AG09309 (cell line): ENCODE measurements around the gene KRTCAP2.
A peak's percentile ranks its signal among the peaks of the same experiment; 100 is the strongest.
"Not testable (repeated sequence)": the region's sequence is repeated elsewhere in the genome, so short reads cannot be mapped to it uniquely, and the experiment has no call there.

Experiments used
- DNase-seq: peaks from one replicate; pipeline ENCODE4 v3.0.0-alpha.2; 2010; ENCODE audit warnings: low read depth
- H3K4me3 ChIP-seq: 2 replicates; pipeline ENCODE4 v1.5.1; 2011; ENCODE audit warnings: mild to moderate bottlenecking, low read depth, low read length, moderate library complexity; ENCODE audit not compliant: control insufficient read depth
- TF ChIP-seq, protein P1 (sequence below): IDR thresholded peaks from 2 replicates; pipeline ENCODE4 v1.5.1; 2011; ENCODE audit warnings: mild to moderate bottlenecking, low read depth, low read length, inconsistent platforms; ENCODE audit not compliant: insufficient read depth, control insufficient read depth; ENCODE audit errors: missing control alignments

The KRTCAP2 gene

DNA sequence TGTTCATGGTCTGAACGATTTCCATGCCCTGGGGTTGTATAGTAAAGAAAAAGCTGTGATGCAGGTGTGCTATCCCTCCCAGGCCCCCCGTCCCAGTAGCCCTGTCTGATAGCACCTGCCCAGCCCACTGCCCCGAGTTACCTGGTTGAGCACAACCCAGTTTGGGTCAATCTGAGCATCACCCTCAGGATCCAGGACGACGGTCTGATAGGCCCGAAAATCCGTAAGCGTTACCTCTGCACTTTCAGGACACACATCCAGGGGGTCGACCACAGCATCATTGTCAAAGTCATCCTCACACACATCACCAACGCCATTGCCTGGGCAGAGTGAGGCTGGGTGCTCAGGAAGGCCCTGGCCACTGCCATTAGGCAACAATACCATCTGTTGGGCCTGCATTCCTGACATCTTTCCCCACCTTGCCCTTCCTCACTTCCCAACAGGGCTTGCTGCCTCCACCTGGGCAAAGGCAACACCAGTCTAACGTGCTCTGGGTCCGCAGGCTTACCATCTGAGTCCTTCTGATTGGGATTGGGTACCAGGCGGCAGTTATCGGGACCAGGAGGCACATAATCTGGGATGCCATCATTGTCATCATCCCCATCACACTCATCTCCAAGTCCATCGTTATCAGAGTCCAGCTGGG is 24.9 kb upstream of the KRTCAP2 start:
- TF ChIP-seq, protein P1, sequence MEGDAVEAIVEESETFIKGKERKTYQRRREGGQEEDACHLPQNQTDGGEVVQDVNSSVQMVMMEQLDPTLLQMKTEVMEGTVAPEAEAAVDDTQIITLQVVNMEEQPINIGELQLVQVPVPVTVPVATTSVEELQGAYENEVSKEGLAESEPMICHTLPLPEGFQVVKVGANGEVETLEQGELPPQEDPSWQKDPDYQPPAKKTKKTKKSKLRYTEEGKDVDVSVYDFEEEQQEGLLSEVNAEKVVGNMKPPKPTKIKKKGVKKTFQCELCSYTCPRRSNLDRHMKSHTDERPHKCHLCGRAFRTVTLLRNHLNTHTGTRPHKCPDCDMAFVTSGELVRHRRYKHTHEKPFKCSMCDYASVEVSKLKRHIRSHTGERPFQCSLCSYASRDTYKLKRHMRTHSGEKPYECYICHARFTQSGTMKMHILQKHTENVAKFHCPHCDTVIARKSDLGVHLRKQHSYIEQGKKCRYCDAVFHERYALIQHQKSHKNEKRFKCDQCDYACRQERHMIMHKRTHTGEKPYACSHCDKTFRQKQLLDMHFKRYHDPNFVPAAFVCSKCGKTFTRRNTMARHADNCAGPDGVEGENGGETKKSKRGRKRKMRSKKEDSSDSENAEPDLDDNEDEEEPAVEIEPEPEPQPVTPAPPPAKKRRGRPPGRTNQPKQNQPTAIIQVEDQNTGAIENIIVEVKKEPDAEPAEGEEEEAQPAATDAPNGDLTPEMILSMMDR, result no peak
- H3K4me3 ChIP-seq, result no peak overlapping the region
- DNase-seq, result no peak

DNA sequence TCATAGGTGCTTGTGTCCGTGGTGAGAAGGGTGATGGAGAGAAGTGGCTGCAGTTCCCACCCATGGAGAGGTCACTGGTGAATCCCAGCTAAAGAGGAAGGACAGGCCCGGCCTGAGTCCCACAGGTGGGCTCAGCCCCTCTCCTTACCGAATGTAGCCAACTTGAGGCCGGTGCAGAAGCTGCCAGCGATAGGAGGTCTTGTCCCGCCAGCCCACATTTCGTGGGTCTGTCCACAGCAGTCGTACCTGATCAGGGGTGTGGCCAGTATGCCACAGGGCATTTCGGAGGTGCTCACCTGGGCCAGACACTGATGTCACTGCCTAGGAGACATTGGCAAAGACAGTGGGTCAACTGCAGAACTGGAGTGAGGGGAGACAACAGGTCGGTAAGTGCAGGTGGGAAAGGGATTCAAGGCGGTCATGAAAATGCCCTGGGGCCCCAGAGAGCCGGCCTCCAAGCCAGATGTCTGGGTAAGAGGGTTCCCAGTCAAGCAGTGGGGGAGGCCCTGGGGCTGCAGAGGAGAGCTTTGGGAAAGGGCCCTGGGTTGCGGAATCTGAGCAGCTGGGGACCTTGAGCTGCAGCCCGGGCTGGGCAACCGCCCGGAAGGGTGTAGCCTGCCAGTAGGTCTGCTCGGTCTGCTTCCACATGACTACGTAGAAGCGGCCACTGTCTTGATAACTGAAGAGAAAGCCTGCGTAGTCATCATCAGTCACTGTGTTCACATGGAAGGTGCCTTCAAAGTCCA is 24.0 kb upstream of the KRTCAP2 start:
- DNase-seq, result no peak
- H3K4me3 ChIP-seq, result no peak overlapping the region
- TF ChIP-seq, protein P1, result no peak

DNA sequence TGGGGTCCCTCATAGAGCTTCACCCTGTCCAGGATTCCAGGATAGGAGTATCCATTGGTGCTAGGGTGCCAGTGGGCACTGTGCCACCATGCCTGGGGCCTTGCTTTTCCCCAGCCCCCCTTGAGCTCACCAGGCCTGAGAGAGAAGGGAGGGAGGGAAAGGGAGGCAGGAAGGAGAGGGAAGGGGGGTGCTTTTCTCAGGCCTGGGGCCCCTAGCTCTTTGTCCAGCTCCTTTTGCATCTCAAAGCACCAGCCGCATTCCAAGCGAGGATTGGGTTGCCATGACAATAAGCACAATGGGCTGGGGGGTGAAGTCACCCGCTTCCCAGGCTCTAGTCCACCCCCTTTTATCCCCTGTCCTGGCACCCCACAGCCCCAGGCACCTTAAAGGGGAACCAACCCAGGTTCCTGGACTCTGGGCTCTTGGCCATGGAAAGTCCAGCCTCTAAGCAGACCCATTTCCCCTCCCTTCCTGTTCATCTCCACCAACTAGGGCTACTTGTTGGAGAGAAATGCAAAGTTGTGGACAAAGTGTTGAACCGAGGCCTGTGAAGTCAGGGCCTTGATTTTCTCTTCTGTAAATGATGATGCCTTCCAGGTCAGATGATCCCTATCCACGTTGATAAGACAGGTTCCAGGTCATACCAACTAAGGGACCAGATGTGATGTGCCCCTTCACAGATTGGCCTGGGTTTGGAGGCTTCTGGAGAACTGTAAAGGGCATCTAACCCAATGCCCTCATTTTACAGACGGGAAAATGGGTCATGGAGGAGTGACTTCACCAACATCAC is 23.2 kb upstream of the KRTCAP2 start:
- DNase-seq, result no peak
- peak overlapping the region; percentile 8; the same call in 1 of the 2 replicates for H3K4me3 ChIP-seq
- TF ChIP-seq, protein P1, result no peak

DNA sequence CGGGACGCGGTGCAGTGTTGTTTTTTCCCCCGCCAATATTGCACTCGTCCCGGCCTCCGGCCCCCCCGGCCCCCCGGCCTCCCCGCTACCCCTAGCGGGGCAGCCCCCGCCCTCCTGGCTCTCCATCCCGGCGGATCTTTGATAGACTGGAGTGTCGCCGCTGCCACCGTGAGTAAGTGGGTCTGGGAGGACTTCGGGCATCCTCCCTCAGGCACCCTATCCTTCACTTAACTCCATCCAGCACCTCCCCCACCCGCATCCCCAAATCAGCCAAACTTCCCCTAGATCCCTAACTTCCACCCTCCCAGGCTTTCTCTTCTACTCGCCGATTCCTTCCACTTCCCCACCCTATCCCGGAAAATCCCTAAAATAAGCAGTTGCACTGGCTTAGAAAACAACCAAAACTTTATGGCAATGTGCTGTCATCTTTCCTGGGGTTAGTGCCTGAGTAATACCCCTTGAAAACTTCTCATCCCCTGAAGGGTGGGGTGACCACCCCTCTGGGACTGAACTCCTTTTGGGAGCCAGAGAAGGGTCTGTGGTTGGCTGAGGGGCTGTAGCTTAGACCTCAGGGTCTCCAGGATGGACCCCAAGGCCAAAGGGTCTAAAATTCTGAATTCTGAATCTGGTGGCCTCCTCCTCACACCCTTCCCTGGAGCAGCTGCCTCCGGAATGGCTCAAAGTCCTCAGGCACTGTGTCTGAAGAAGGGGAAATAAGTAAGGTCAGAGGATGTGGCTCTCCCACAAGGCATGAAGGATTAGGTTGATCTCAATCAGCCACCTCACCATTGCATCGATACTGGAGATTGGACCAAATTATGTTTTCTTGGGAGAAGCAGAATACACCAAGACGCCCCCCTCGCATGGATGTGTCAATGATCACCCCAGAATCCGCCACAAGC is 22.3 kb upstream of the KRTCAP2 start:
- TF ChIP-seq, protein P1, result no peak
- no peak for DNase-seq

DNA sequence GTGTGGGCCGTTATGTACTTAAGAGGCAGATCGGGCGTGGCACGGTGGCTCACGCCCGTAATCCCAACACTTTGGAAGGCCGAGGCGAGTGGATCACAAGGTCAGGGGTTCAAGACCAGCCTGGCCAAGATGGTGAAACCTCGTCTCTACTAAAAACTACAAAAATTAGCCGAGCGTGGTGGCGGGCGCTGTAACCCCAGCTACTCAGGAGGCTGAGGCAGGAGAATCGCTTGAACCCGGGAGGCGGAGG is 20.8 kb upstream of the KRTCAP2 start:
- H3K4me3 ChIP-seq, result peak overlapping the region; percentile 76
- not testable (repeated sequence) for DNase-seq

More for the DNA sequence above, 22.3 kb upstream of the KRTCAP2 start:
- peak overlapping the region; percentile 76 for H3K4me3 ChIP-seq

DNA sequence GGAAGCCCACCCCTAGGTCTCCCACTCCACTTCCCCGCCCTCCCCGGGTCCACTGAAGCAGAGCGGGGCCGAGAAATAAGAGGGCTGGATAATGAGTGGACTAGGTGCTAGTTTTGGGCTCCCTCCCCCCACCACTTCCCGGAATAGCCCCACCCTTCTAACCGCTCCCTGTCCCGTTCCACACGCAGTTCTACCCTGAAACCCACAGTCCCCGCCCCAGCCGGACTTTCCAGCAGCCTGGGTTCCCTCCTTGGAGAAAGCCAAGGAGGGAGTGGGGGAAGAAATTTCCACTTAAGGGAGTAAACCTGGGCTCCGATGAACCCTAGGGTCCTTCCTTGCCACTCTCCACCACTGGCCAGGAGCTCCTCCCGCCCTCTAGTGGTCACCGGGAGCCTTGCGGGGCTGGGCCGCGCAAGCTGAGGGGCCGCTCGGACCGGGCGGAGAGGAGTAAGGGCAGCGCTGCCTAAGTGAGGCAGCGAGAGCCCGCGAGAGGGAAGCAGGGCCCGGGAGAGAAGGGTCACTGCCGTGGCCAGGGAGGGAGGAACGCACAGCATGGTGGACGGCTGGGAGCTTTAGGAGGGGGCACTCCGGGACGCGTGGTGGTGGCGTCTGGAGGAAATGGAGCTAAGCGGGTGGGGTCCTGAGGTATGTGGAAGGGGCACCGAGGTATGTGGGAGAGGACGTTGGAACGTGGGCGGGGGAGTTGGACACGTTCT is 20.3 kb upstream of the KRTCAP2 start:
- peak; percentile 67 for DNase-seq
- TF ChIP-seq, protein P1, result peak; percentile 99
- peak overlapping the region; percentile 76 for H3K4me3 ChIP-seq
